ENCODE data around the gene POLR2E. TPM values are rescaled to one million over a fixed set of nuclear protein-coding genes. Genes with fewer than 3 reads are reported as not detected.

The POLR2E gene
- total and polyA plus RNA-seq, 2 of the 13 experiments (the other 11 are each of a cell fraction or from before 2014, with no cell fraction given), result 140 to 272 TPM

GRCh38 chr19:1089126-1089771, 5.9 kb downstream of the POLR2E start:
- Histone ChIP-seq H3K4me2 (ENCODE audit: low read depth, low read length) (no peak overlapping the region), H3K4me1 (ENCODE audit: insufficient read depth, low read length) (peaks cover 14% of the 10 kb centered on the region), H2AFZ (ENCODE audit: low read length) (no peak overlapping the region), H3K36me3 (replicated peaks in 1 of 2; ENCODE audit: control insufficient read depth in 1 of 2, insufficient read depth in 2 of 2, low read length in 2 of 2) (peaks cover 16 to 40% of the 10 kb centered on the region in 2 experiments), H3K27ac (ENCODE audit: extremely low read length, insufficient read depth, low read length) (no peak overlapping the region), H4K20me1 (ENCODE audit: insufficient read depth, low read length) (peaks cover 11% of the 10 kb centered on the region; the same call in 1 of the 2 replicates), H3K79me2 (ENCODE audit: insufficient read depth, low read length) (peaks cover 21% of the 10 kb centered on the region), H3K9ac (ENCODE audit: insufficient read depth, low read depth, low read length) (no peak overlapping the region), H3K27me3 (ENCODE audit: control insufficient read depth in 1 of 2, insufficient read depth in 2 of 2, low read length in 2 of 2) (no peaks in the 10 kb centered on the region), H3K4me3 (replicated peaks in 1 of 3; ENCODE audit: insufficient read depth in 1 of 3, low read depth in 2 of 3, low read length in 3 of 3) (no peak overlapping the region), H3K9me3 (ENCODE audit: low read length) (no peaks in the 10 kb centered on the region)
- intact Hi-C loops (cut with micrococcal nuclease; ENCODE audit: unreplicated experiment) (no loop called here), in situ Hi-C loops (cut with HindIII; ENCODE audit: extremely low pct_ligation_motif_present, low pct_unique_long_range_greater_than_20kb) (no loop called here)
- TF ChIP-seq RBM22 (optimal IDR thresholded peaks at IDR 0.05; ENCODE audit: low read length) (peak; percentile 86), ZNF362 (CRISPR knock-in tag; IDR thresholded peaks at IDR 0.05; ENCODE audit: borderline replicate concordance) (no peak), AGO2 (optimal IDR thresholded peaks at IDR 0.05; ENCODE audit: low read depth, low read length) (peak; percentile 70), POLR2A (IDR thresholded peaks at IDR 0.05; ENCODE audit: insufficient read depth in 1 of 2, low read depth in 2 of 2, low read length in 2 of 2) (peak in 1 of 2 experiments; percentile 38; a peak in 2 of 4 replicates), POLR2AphosphoS5 (IDR thresholded peaks at IDR 0.05; ENCODE audit: low read depth, low read length) (peak; percentile 27; the same call in 1 of the 2 replicates), ZNF713 (CRISPR knock-in tag; IDR thresholded peaks at IDR 0.05) (no peak), RNF2 (conservative IDR thresholded peaks at IDR 0.05; ENCODE audit: low read depth) (no peak), RBFOX2 (IDR thresholded peaks at IDR 0.05; ENCODE audit: low read depth, low read length) (peak; percentile 22; the same call in 1 of the 2 replicates), CEBPG (CRISPR knock-in tag; IDR thresholded peaks at IDR 0.05) (no peak), CC2D1A (CRISPR knock-in tag; IDR thresholded peaks at IDR 0.05) (no peak)
- no TSS peak for BruUV-seq (replicated peaks)
- CTCF ChIA-PET (ENCODE audit: low intra/inter-chr PET ratio, low total read pairs), result no interaction called here
- FAIRE-seq (no peak), DNase-seq (ENCODE audit: low spot score) (no peak), ATAC-seq (no peak)
- POLR2A ChIA-PET, result interaction anchor here (1.6 kb wide), 1 partner anchor 9 kb away, joined by 5 read pairs; no protein-coding TSS in a partner anchor
- 97% methylated on average over 9 of the region's 32 CpGs for WGBS (ENCODE audit: low lambda C conversion rate)
